SU-DHL-6 (cell line): ENCODE data around the gene TIAM2.

ENCODE experiments used
- H2AFZ ChIP-seq: fragments of 200-600 bp; sonication (generic); 2 replicates; pipeline ENCODE4 v1.6.1; 2014; ENCODE audit warnings: low read depth, mild to moderate bottlenecking, moderate library complexity, mixed read lengths, antibody characterized with exemption, low read length; ENCODE audit not compliant: severe bottlenecking
- H3F3A ChIP-seq: fragments of 200-600 bp; shearing (Covaris generic); 2 replicates; pipeline ENCODE4 v1.6.0; 2016; ENCODE audit warnings: antibody characterized with exemption, mild to moderate bottlenecking; ENCODE audit not compliant: insufficient read depth
- H3K27ac ChIP-seq: fragments of 200-600 bp; sonication (generic); 2 replicates; pipeline ENCODE4 v1.5.1; 2016; ENCODE audit warnings: low read depth, mild to moderate bottlenecking, low read length, moderate library complexity, mixed read lengths
- H3K27me3 ChIP-seq: fragments of 200-600 bp; sonication (generic), shearing (Covaris generic); 2 replicates; pipeline ENCODE4 v1.6.0; 2014; ENCODE audit warnings: mild to moderate bottlenecking, low read length
- H3K36me3 ChIP-seq: fragments of 200-600 bp; sonication (generic); 2 replicates; pipeline ENCODE4 v1.6.1; 2014; ENCODE audit warnings: mild to moderate bottlenecking, low read length, mixed read lengths
- H3K4me2 ChIP-seq: fragments of 300-600, 200-600 bp; shearing (Covaris generic), sonication (generic); 2 replicates; pipeline ENCODE4 v1.6.0; 2014; ENCODE audit warnings: low read length, low read depth, mild to moderate bottlenecking; ENCODE audit not compliant: poor library complexity, severe bottlenecking
- H3K4me3 ChIP-seq: fragments of 200-600 bp; sonication (generic); 2 replicates; pipeline ENCODE4 v1.5.1; 2014; ENCODE audit warnings: antibody characterized with exemption, low read length, mild to moderate bottlenecking, mixed read lengths; ENCODE audit not compliant: insufficient read depth, poor library complexity, severe bottlenecking
- H3K79me2 ChIP-seq: fragments of 200-600 bp; sonication (generic); 2 replicates; pipeline ENCODE4 v1.6.1; 2014; ENCODE audit warnings: mild to moderate bottlenecking, low read length, moderate library complexity; ENCODE audit not compliant: insufficient read depth
- H3K9ac ChIP-seq: fragments of 200-600 bp; sonication (generic); 2 replicates; pipeline ENCODE4 v1.7.0; 2014; ENCODE audit warnings: mild to moderate bottlenecking, low read length
- H3K9me2 ChIP-seq: fragments of 200-600 bp; sonication (generic); replicated peaks from 2 replicates; pipeline ENCODE4 v1.6.1; 2014; ENCODE audit warnings: low read length; ENCODE audit not compliant: insufficient read depth
- H3K9me3 ChIP-seq: fragments of 200-600 bp; sonication (generic); 2 replicates; pipeline ENCODE4 v1.6.1; 2014; ENCODE audit warnings: low read length, mixed read lengths; ENCODE audit not compliant: insufficient read depth
- H4K20me1 ChIP-seq: fragments of 200-600 bp; sonication (generic); 2 replicates; pipeline ENCODE4 v1.6.1; 2014; ENCODE audit warnings: low read depth, mild to moderate bottlenecking, antibody characterized with exemption, low read length, moderate library complexity, mixed read lengths
- CTCF ChIP-seq: fragments of 200-600 bp; sonication (generic); IDR thresholded peaks from one replicate; pipeline ENCODE4 v1.5.1; 2017; ENCODE audit warnings: antibody characterized with exemption, mild to moderate bottlenecking, low read length, moderate library complexity; ENCODE audit not compliant: insufficient read depth, poor library complexity, severe bottlenecking
- EZH2phosphoT487 ChIP-seq: fragments of 200-600 bp; sonication (generic), shearing (Covaris generic); conservative IDR thresholded peaks from 2 replicates; pipeline ENCODE4 v1.6.1; 2018; ENCODE audit warnings: mild to moderate bottlenecking, antibody characterized with exemption, low read length, moderate library complexity, mixed read lengths

Gene TIAM2

GRCh38 chr6:155126727-155127439, 131.8 kb downstream of the TIAM2 start:
- Histone ChIP-seq H3K9me3 (no peaks in the 10 kb centered on the region), H3K9ac (no peak overlapping the region), H3K36me3 (no peaks in the 10 kb centered on the region), H3K79me2 (no peaks in the 10 kb centered on the region), H3F3A (no peaks in the 10 kb centered on the region), H3K27me3 (no peaks in the 10 kb centered on the region), H3K9me2 (no peaks in the 10 kb centered on the region), H3K4me3 (no peak overlapping the region), H3K27ac (no peak overlapping the region), H3K4me2 (no peak overlapping the region), H4K20me1 (no peaks in the 10 kb centered on the region), H2AFZ (no peak overlapping the region)
- TF ChIP-seq EZH2phosphoT487 (no peak), CTCF (no peak)

- Histone ChIP-seq H3K36me3 (no peaks in the 10 kb centered on the region), H4K20me1 (no peaks in the 10 kb centered on the region), H3K9me2 (no peaks in the 10 kb centered on the region), H3K27ac (no peak overlapping the region), H3K9ac (no peak overlapping the region), H3K9me3 (no peaks in the 10 kb centered on the region), H3K27me3 (no peaks in the 10 kb centered on the region), H3K4me2 (no peak overlapping the region), H2AFZ (no peak overlapping the region), H3K79me2 (no peaks in the 10 kb centered on the region), H3F3A (no peaks in the 10 kb centered on the region), H3K4me3 (no peak overlapping the region)
- TF ChIP-seq EZH2phosphoT487 (no peak), CTCF (no peak)
Observed at GRCh38 chr6:155128977-155129376, 133.9 kb downstream of the TIAM2 start.

GRCh38 chr6:155129744-155130143, 134.6 kb downstream of the TIAM2 start:
- Histone ChIP-seq H3K4me2 (no peak overlapping the region), H3K9ac (no peak overlapping the region), H3K36me3 (no peaks in the 10 kb centered on the region), H3K9me2 (no peaks in the 10 kb centered on the region), H3K4me3 (no peak overlapping the region), H3K27ac (no peak overlapping the region), H3K79me2 (no peaks in the 10 kb centered on the region), H4K20me1 (no peaks in the 10 kb centered on the region), H2AFZ (no peak overlapping the region), H3K9me3 (no peaks in the 10 kb centered on the region), H3K27me3 (no peaks in the 10 kb centered on the region), H3F3A (no peaks in the 10 kb centered on the region)
- TF ChIP-seq CTCF: no peak
- no peak for TF ChIP-seq EZH2phosphoT487
